ELR (cell line): ENCODE data around the gene EARS2.
"Not testable (repeated sequence)": the region's sequence is repeated elsewhere in the genome, so short reads cannot be mapped to it uniquely, and the experiment has no call there.

Source experiments
- DNase-seq: peaks from one replicate; pipeline ENCODE4 v3.0.0-alpha.2; 2015; ENCODE audit warnings: low read depth

EARS2 gene

GRCh38 chr16:23556881-23557778, at the start of gene EARS2, which contains the start of gene UBFD1:
Gene EARS2, minus strand, starts transcription at chr16:23557350. Its CDS starts 7 bp downstream, at chr16:23557343.
Gene UBFD1, plus strand, starts transcription at chr16:23557727. Its CDS starts 16 bp downstream, at chr16:23557743.
- DNase-seq, result peak; percentile 98

GRCh38 chr16:23597003-23597756, 40.0 kb upstream of the EARS2 start:
- DNase-seq, result peak; percentile 45

- peak; percentile 89 for DNase-seq
These were observed 39.0 kb upstream of the EARS2 start, which contains the start of gene NDUFAB1 for GRCh38 chr16:23595951-23596720. Gene NDUFAB1, minus strand, starts transcription at chr16:23596316. Its CDS starts 26 bp downstream, at chr16:23596290.

GRCh38 chr16:23595246-23595950, 38.2 kb upstream of the EARS2 start:
- DNase-seq, result peak; percentile 17

GRCh38 chr16:23594186-23594585, 37.0 kb upstream of the EARS2 start:
- DNase-seq, result no peak

GRCh38 chr16:23590181-23590580, 33.0 kb upstream of the EARS2 start:
- no peak for DNase-seq

GRCh38 chr16:23587726-23588125, 30.6 kb upstream of the EARS2 start:
- DNase-seq, result peak; percentile 96

- no peak for DNase-seq
These were observed 27.3 kb upstream of the EARS2 start for GRCh38 chr16:23584186-23585076.

GRCh38 chr16:23583271-23583670, 26.1 kb upstream of the EARS2 start:
- not testable (repeated sequence) for DNase-seq

GRCh38 chr16:23581764-23582163, 24.6 kb upstream of the EARS2 start:
- no peak for DNase-seq

- no peak for DNase-seq
These were observed 23.2 kb upstream of the EARS2 start for GRCh38 chr16:23580391-23580790.

GRCh38 chr16:23579371-23579770, 22.2 kb upstream of the EARS2 start:
- no peak for DNase-seq

GRCh38 chr16:23578101-23578830, 21.1 kb upstream of the EARS2 start:
- DNase-seq, result peak; percentile 19

- DNase-seq, result no peak
These were observed 20.3 kb upstream of the EARS2 start for GRCh38 chr16:23577493-23577892.

GRCh38 chr16:23575834-23576233, 18.7 kb upstream of the EARS2 start:
- peak; percentile 19 for DNase-seq

GRCh38 chr16:23573817-23574216, 16.7 kb upstream of the EARS2 start:
- no peak for DNase-seq

- no peak for DNase-seq
These were observed 15.2 kb upstream of the EARS2 start for GRCh38 chr16:23572394-23572793.

GRCh38 chr16:23571895-23572294, 14.7 kb upstream of the EARS2 start:
- DNase-seq, result no peak

- DNase-seq, result no peak
These were observed 14.0 kb upstream of the EARS2 start for GRCh38 chr16:23570992-23571632.
